ENCODE measurements around the gene TM9SF1.
"Not testable (repeated sequence)": the region's sequence is repeated elsewhere in the genome, so short reads cannot be mapped to it uniquely, and the experiment has no call there.

Gene TM9SF1

DNA sequence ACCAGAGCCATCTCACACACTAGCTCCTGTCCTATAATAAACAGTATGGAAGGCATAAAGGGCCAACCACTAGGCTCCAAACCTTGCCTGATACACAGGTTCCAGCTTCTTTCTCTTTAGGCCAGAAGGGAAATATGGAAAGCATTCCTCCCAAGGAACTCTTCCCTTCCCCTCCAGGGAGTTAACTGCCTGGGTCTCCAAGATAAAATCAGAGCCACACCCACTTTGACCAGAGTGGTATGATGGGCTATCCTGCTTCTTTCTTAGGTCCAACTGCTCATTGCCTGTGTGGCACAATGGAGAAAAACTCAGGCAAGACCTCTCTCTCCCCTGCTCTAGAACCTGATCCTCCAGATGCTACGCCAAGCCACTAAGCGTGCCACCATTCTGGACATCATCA, 12.4 kb upstream of the TM9SF1 start:
- Histone ChIP-seq H2BK120ac (ENCODE audit: low read depth, low read length) (no peak overlapping the region), H3K4ac (ENCODE audit: low read depth, low read length) (no peak overlapping the region), H3K36me3 (ENCODE audit: control insufficient read depth, insufficient read depth, low read length) (peaks cover 11% of the 10 kb centered on the region), H2BK5ac (ENCODE audit: low read length) (no peak overlapping the region), H3K4me2 (ENCODE audit: low read length) (no peak overlapping the region), H3K79me1 (ENCODE audit: low read length) (no peaks in the 10 kb centered on the region), H3K27ac (ENCODE audit: low read depth, low read length) (no peak overlapping the region), H3K9ac (ENCODE audit: low read length) (no peak overlapping the region), H3K23ac (ENCODE audit: low read length) (no peak overlapping the region), H3K27me3 (ENCODE audit: insufficient read depth, low read length, poor library complexity) (no peaks in the 10 kb centered on the region), H2AK5ac (ENCODE audit: low read length) (no peak overlapping the region), H3K79me2 (ENCODE audit: control insufficient read depth, insufficient read depth, low read length) (no peaks in the 10 kb centered on the region), H2BK15ac (replicated peaks; ENCODE audit: low read depth) (no peak overlapping the region), H3K18ac (ENCODE audit: low read length) (no peak overlapping the region), H3K4me1 (ENCODE audit: control insufficient read depth, low read depth, low read length) (no peaks in the 10 kb centered on the region), H3K4me3 (ENCODE audit: low read length) (no peak overlapping the region), H3K56ac (ENCODE audit: low read length) (no peak overlapping the region), H4K8ac (ENCODE audit: low read depth, low read length) (no peak overlapping the region), H4K5ac (ENCODE audit: low read length) (no peak overlapping the region)
- DNase-seq, result no peak
- no CpG with 5 or more reads among the region's 2 CpGs for WGBS (ENCODE audit: extremely low coverage, insufficient coverage, low lambda C conversion rate)

GRCh38 chr14:24207104-24207551, 11.9 kb upstream of the TM9SF1 start:
- no peak overlapping the region for H2AK5ac ChIP-seq (ENCODE audit: low read length)
- H3K4ac ChIP-seq (ENCODE audit: low read depth, low read length), result no peak overlapping the region
- no peak overlapping the region for H2BK5ac ChIP-seq (ENCODE audit: low read length)
- no peak overlapping the region for H3K18ac ChIP-seq (ENCODE audit: low read length)
- no peak overlapping the region for H3K9ac ChIP-seq (ENCODE audit: low read length)
- no peak overlapping the region for H3K23ac ChIP-seq (ENCODE audit: low read length)
- peaks cover 11% of the 10 kb centered on the region for H3K36me3 ChIP-seq (ENCODE audit: control insufficient read depth, insufficient read depth, low read length)
- no peak overlapping the region for H3K4me2 ChIP-seq (ENCODE audit: low read length)
- H2BK15ac ChIP-seq (replicated peaks; ENCODE audit: low read depth), result no peak overlapping the region
- no peak overlapping the region for H3K56ac ChIP-seq (ENCODE audit: low read length)
- H3K79me1 ChIP-seq (ENCODE audit: low read length), result no peaks in the 10 kb centered on the region
- no peak overlapping the region for H3K27ac ChIP-seq (ENCODE audit: low read depth, low read length)
- no peak overlapping the region for H2BK120ac ChIP-seq (ENCODE audit: low read depth, low read length)
- no peak overlapping the region for H4K5ac ChIP-seq (ENCODE audit: low read length)
- WGBS (ENCODE audit: extremely low coverage, insufficient coverage, low lambda C conversion rate), result no CpG with 5 or more reads among the region's 5 CpGs
- H3K79me2 ChIP-seq (ENCODE audit: control insufficient read depth, insufficient read depth, low read length), result no peaks in the 10 kb centered on the region
- H3K4me1 ChIP-seq (ENCODE audit: control insufficient read depth, low read depth, low read length), result no peaks in the 10 kb centered on the region
- H3K4me3 ChIP-seq (ENCODE audit: low read length), result no peak overlapping the region
- DNase-seq, result no peak
- H4K8ac ChIP-seq (ENCODE audit: low read depth, low read length), result no peak overlapping the region
- H3K27me3 ChIP-seq (ENCODE audit: insufficient read depth, low read length, poor library complexity), result no peaks in the 10 kb centered on the region

- H2BK5ac ChIP-seq (ENCODE audit: low read length), result no peak overlapping the region
- H3K18ac ChIP-seq (ENCODE audit: low read length), result no peak overlapping the region
- H3K4me1 ChIP-seq (ENCODE audit: control insufficient read depth, low read depth, low read length), result no peaks in the 10 kb centered on the region
- no peak overlapping the region for H4K5ac ChIP-seq (ENCODE audit: low read length)
- no peak overlapping the region for H2BK15ac ChIP-seq (replicated peaks; ENCODE audit: low read depth)
- no peaks in the 10 kb centered on the region for H3K79me1 ChIP-seq (ENCODE audit: low read length)
- H2BK120ac ChIP-seq (ENCODE audit: low read depth, low read length), result no peak overlapping the region
- H3K36me3 ChIP-seq (ENCODE audit: control insufficient read depth, insufficient read depth, low read length), result peaks cover 11% of the 10 kb centered on the region
- H3K23ac ChIP-seq (ENCODE audit: low read length), result no peak overlapping the region
- no peak overlapping the region for H3K4me2 ChIP-seq (ENCODE audit: low read length)
- H3K4me3 ChIP-seq (ENCODE audit: low read length), result no peak overlapping the region
- DNase-seq, result no peak
- H3K56ac ChIP-seq (ENCODE audit: low read length), result no peak overlapping the region
- no CpG with 5 or more reads among the region's 11 CpGs for WGBS (ENCODE audit: extremely low coverage, insufficient coverage, low lambda C conversion rate)
- no peak overlapping the region for H3K27ac ChIP-seq (ENCODE audit: low read depth, low read length)
- no peaks in the 10 kb centered on the region for H3K79me2 ChIP-seq (ENCODE audit: control insufficient read depth, insufficient read depth, low read length)
- H3K27me3 ChIP-seq (ENCODE audit: insufficient read depth, low read length, poor library complexity), result no peaks in the 10 kb centered on the region
- no peak overlapping the region for H2AK5ac ChIP-seq (ENCODE audit: low read length)
- H3K9ac ChIP-seq (ENCODE audit: low read length), result no peak overlapping the region
- H4K8ac ChIP-seq (ENCODE audit: low read depth, low read length), result no peak overlapping the region
- H3K4ac ChIP-seq (ENCODE audit: low read depth, low read length), result no peak overlapping the region
These were observed 11.2 kb upstream of the TM9SF1 start for GRCh38 chr14:24206260-24207103.

DNA sequence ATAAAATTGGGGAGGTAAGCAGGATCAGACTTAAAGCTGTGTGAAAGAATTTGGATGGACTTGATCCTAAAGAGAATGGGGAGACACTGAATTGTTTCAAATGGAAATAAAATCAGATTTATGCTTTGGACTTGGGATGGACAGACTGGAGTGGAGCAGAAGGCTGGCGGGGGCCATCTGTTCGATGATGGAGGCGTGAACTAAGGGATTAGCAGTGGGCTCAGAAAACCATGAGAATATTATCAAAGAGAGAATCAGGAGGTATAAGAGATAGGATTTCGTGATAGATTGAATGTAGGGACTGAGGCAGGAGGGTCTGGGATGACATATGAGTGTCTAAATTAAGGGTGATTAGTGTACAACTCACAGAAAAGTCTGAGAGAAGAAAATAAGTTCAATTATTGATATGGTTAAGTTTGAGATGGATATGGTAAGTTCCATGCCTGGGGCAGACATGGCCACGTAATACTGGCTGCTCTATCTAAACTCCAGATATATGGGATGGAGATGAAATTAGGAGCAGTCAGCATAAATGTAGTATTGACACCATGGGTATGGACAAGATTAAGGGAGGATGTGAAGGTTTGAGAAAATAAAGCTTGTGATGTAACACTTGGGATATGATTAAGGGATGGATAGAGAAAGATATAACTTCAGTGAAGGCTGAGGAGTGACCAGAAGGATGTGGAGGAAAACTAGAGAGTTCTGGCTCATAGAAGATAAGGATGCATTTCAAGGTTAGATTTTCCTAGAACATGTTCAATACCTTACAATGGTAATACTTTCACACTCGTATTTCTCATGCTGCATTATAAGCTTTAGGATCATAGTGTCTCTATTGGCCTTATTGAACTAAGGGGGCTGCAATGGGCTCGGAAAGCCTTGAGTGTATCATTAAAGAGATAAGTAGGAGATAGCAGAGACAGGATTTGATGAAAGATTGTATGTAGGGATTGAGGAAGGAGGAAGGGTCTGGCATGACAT, 9.2 kb upstream of the TM9SF1 start:
- Histone ChIP-seq H3K56ac (ENCODE audit: low read length) (no peak overlapping the region), H2BK15ac (replicated peaks; ENCODE audit: low read depth) (no peak overlapping the region), H2BK120ac (ENCODE audit: low read depth, low read length) (no peak overlapping the region), H3K79me2 (ENCODE audit: control insufficient read depth, insufficient read depth, low read length) (no peaks in the 10 kb centered on the region), H4K8ac (ENCODE audit: low read depth, low read length) (no peak overlapping the region), H2BK5ac (ENCODE audit: low read length) (no peak overlapping the region), H3K18ac (ENCODE audit: low read length) (no peak overlapping the region), H3K36me3 (ENCODE audit: control insufficient read depth, insufficient read depth, low read length) (peaks cover 7% of the 10 kb centered on the region), H3K27ac (ENCODE audit: low read depth, low read length) (no peak overlapping the region), H3K4me1 (ENCODE audit: control insufficient read depth, low read depth, low read length) (no peaks in the 10 kb centered on the region), H3K4me2 (ENCODE audit: low read length) (no peak overlapping the region), H4K5ac (ENCODE audit: low read length) (no peak overlapping the region), H2AK5ac (ENCODE audit: low read length) (no peak overlapping the region), H3K23ac (ENCODE audit: low read length) (no peak overlapping the region), H3K27me3 (ENCODE audit: insufficient read depth, low read length, poor library complexity) (no peaks in the 10 kb centered on the region), H3K4ac (ENCODE audit: low read depth, low read length) (no peak overlapping the region), H3K9ac (ENCODE audit: low read length) (no peak overlapping the region), H3K79me1 (ENCODE audit: low read length) (no peaks in the 10 kb centered on the region), H3K4me3 (ENCODE audit: low read length) (no peak overlapping the region)
- no peak for DNase-seq
- 100% methylated on average over 1 of the region's 7 CpGs for WGBS (ENCODE audit: extremely low coverage, insufficient coverage, low lambda C conversion rate)

GRCh38 chr14:24203249-24203886, 8.1 kb upstream of the TM9SF1 start:
- not testable (repeated sequence) for H3K79me2 ChIP-seq (ENCODE audit: control insufficient read depth, insufficient read depth, low read length); H2BK15ac ChIP-seq (replicated peaks; ENCODE audit: low read depth); H2BK120ac ChIP-seq (ENCODE audit: low read depth, low read length); H3K23ac ChIP-seq (ENCODE audit: low read length); H4K8ac ChIP-seq (ENCODE audit: low read depth, low read length); H3K4me3 ChIP-seq (ENCODE audit: low read length); H3K56ac ChIP-seq (ENCODE audit: low read length); H2AK5ac ChIP-seq (ENCODE audit: low read length); H3K4me1 ChIP-seq (ENCODE audit: control insufficient read depth, low read depth, low read length); H3K27ac ChIP-seq (ENCODE audit: low read depth, low read length); H3K4me2 ChIP-seq (ENCODE audit: low read length); DNase-seq; H3K9ac ChIP-seq (ENCODE audit: low read length); H4K5ac ChIP-seq (ENCODE audit: low read length); H3K4ac ChIP-seq (ENCODE audit: low read depth, low read length); H3K36me3 ChIP-seq (ENCODE audit: control insufficient read depth, insufficient read depth, low read length); H2BK5ac ChIP-seq (ENCODE audit: low read length); H3K79me1 ChIP-seq (ENCODE audit: low read length); H3K27me3 ChIP-seq (ENCODE audit: insufficient read depth, low read length, poor library complexity); H3K18ac ChIP-seq (ENCODE audit: low read length)
- WGBS (ENCODE audit: extremely low coverage, insufficient coverage, low lambda C conversion rate), result no CpG with 5 or more reads among the region's 16 CpGs
